ENCODE data around the gene GANC.

The GANC gene

GRCh38 chr15:42345504-42345903 lies 72.5 kb downstream of the GANC start:
- no peak for DNase-seq

- peak in 1 of 5 experiments; percentile 13 for DNase-seq
Measured at GRCh38 chr15:42348083-42348482, 75.1 kb downstream of the GANC start.

DNA sequence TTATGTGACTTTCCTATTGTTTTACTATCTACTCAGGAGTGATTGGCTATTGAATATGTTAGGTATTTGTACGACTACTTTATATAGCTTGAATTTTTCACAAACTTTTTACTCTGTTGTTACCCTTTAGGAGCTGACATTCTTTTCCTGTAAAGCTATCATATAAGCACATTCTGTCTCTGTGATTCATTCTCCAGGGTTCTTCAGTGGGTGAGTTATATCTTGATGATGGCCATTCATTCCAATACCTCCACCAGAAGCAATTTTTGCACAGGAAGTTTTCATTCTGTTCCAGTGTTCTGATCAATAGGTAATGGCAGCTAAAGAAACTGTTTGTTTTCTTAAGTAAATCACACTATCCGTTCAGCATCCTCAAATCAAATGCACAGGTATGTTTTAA lies 76.2 kb downstream of the GANC start:
- DNase-seq, result peak in 1 of 5 experiments; percentile 24

DNA sequence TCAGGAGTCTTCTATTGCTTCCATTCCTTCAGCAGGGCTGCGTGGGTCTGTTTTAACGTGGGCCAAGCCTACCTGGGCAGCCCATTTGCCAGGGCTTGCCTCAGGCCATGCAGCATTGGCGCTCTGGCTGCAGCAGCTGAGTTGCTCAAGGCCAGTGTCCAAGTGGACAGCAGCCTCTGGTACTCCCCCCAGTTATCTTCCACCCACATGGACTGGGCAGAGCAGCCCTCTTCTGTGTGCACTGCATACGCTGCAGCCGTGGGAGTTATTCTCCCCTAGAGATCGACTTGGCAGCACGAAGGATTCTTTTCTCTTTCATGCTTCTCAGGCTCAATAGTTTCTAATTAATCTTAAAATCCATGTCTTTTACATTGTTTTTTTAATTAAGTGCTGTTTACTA lies 79.4 kb downstream of the GANC start:
- DNase-seq, result no peak

DNA sequence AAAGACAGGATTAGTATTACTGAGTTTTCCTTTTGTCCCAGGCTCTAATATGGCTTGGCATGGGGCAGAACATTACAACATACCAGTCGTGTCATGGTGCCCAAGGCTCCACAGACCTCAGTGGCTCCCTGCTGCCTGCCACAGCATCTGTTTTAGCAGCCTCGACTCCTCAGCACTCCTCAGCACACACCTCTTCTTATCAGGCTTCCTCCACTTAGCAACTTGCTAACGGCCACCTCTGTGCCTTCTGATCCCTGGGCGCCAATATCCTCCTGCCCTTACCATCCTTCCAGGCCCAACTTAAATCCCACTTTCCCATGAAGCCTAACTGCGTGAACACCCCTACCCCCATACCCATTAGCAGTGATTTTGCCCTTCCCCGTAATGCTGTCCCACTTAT lies 80.1 kb downstream of the GANC start:
- no peak for DNase-seq

DNA sequence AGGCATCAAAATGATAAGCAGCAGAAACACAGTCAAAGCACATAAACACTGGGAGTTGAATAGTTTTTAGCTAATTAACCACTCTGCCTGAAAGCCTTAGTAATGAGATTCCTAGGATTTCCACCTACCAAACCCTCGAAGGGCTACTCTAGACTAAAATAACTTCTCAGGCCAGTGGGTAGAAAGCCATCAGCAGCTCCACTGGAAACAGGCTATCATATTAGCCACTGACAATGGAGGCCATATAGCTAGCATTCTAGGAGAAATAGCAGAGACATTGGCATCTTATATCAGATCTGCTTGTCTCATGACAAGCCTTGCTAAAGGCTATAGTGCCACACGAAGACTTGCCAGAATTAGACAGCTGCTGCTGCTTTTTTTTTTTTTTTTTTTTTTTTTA lies 81.8 kb downstream of the GANC start:
- no peak for DNase-seq

DNA sequence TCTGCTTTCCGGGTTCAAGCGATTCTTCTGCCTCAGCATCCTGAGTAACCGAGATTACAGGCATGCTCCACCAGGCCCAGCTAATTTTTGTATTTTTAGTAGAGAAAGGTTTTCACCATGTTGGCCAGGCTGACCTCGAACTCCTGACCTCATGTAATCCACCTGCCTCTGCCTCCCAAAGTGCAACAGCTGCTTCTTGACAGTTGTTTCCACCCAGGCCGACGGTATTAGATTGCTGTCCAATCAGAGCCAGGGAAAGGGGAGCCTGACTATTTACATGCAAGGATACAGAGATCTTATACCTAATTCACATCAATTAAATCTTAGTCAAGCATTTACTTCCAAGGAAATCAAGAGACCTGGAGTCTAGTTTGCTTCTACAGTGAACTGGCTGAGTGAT lies 82.3 kb downstream of the GANC start:
- no peak for DNase-seq

- DNase-seq, result no peak
Measured at GRCh38 chr15:42356851-42357250, 83.8 kb downstream of the GANC start.

DNA sequence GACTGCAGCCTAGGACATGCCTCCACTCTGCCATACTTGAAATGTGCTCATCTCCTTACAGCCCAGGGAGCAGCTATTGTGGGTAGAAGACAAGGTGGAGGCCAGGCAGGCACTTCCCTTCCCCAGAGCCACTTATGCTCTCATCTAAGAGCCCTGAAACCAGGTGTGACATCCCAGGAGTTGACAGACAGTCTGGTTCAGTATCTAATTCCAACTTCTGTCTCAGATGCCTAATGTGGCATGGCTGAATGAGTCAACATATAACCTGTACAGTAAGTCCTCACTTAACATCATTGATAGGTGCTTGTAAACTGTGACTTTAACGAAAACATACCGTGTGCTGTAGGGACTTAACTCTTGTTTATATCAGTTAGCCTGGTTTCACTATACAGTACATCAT lies 85.1 kb downstream of the GANC start:
- no peak for DNase-seq

GRCh38 chr15:42359249-42359648 lies 86.2 kb downstream of the GANC start, which contains the start of gene CAPN3:
Gene CAPN3, plus strand, starts transcription at chr15:42359501. Its CDS starts 305 bp downstream, at chr15:42359806.
- DNase-seq, result no peak

- no peak for DNase-seq
Measured at GRCh38 chr15:42359985-42360384, 87.0 kb downstream of the GANC start.

GRCh38 chr15:42360535-42361112 lies 87.6 kb downstream of the GANC start:
- no peak for DNase-seq

GRCh38 chr15:42363487-42363886 lies 90.5 kb downstream of the GANC start:
- no peak for DNase-seq

DNA sequence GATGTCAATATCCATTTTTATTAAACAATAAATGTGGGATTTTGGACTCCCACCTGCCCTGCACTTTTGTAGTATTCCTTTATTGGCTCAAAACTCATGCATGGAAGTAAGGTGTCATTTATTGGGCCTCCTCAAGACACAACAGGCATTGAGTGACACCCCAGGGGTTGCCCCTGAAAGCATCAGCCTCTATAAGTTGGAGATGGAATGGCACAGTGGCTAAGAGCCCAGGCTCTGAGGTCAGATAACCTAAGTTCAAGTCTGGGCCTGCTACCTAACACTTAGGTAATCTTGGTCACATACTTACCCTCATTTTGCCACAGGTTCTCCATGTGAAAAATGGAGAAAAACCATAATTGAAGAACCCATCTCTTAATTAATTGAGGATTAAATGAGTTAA lies 90.9 kb downstream of the GANC start:
- DNase-seq, result no peak

DNA sequence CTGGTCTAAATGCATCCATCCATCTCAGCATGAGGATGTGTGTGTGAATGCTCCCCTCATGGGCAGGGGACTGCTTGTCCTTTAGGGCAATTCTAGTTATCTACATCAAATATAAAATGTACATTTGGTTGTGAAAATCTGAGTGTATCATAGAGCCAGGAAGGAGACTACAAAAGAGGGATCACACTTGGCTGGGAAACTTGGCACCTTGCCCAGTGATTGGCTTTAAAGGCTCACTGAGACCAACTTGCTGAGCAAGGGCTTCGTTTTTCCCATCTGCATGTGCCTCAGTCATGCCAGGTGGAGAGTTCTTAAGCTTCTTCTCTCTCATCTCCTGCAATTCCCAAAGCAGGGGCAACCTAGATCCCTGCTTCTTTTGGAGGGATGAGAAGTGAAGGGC lies 91.5 kb downstream of the GANC start:
- DNase-seq, result no peak

GRCh38 chr15:42365921-42366550 lies 93.0 kb downstream of the GANC start:
- DNase-seq, result no peak

- DNase-seq, result no peak
Measured at GRCh38 chr15:42367041-42367440, 94.0 kb downstream of the GANC start.

GRCh38 chr15:42368096-42368495 lies 95.1 kb downstream of the GANC start:
- no peak for DNase-seq

DNA sequence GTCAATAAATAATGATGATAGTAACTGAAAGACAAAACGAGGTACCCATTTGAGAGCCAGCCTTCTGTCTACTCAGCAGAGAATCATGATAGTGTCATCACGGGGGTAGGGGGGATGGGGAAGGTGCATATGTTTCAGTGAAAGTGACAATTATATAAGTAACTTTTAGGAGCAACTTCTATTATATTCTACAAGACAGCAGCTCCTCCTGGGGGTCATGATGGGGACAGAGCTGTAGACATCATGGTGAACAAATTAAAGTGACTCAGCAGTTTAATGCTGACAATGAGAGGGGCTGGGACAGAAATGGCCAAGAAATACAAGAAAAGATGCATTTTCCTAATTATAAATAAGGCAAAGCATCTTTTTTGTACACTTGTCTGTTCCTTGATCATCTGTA lies 98.1 kb downstream of the GANC start:
- DNase-seq, result peak in 1 of 5 experiments; percentile 16

DNA sequence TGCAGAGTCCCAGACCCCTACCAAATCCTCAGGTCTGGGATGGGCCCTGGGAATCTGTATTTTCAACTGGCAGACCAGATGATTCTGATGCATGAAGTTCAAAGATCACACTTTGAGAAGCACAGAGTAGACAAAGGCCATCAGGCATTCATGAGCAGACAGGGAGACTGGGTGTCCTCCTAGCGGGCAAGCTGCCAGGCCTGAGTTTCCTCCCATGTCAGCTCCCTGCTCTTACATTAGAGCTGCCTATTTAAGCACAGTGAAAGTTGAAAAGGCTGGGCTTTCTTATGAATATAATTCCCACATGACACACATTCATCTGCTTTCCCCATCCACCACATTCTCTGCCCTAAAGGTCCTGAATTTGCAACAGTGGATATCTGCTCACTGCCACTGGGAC lies 100.3 kb downstream of the GANC start:
- no peak for DNase-seq

GRCh38 chr15:42373936-42374335 lies 100.9 kb downstream of the GANC start:
- DNase-seq, result no peak

- DNase-seq, result no peak
Measured at GRCh38 chr15:42374810-42375209, 101.8 kb downstream of the GANC start.

DNA sequence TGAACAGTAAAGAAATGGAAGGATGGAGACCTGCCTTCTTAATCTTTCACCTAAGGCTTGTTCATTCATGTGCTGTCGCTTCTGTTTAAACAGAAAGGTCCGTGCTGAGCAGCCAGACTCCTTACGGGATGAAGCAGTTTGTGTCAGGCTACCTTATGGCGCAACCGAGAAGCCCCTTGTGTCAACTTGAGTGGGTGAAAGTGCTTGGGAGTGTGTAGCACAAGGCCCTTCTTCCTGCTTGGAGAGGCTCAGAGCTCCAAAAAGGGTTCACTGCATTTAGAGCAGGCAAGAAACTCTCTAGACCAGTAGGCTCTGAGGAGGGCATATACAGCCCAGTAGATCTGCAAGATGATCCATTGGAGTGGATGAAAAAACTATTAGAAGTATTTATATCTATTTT lies 102.3 kb downstream of the GANC start:
- DNase-seq, result no peak

DNA sequence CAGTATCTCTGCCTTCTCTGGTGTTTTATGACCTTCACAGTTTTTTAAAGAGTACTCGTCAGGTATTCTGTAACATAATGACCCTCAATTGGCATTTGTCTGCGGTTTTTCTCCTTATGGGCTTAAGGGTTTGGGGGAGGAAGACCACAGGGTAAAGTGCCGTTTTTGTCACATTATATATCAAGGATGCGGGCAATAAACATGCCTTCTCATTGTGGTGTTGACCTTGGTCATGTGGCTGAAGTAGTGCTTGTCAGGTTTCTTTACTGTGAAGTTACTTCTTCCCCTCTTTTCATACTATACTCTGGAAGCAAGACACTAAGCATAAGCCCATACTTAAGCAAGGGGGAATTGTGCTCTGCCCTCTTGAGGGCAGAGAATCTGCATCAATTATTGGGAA lies 102.9 kb downstream of the GANC start:
- no peak for DNase-seq

DNA sequence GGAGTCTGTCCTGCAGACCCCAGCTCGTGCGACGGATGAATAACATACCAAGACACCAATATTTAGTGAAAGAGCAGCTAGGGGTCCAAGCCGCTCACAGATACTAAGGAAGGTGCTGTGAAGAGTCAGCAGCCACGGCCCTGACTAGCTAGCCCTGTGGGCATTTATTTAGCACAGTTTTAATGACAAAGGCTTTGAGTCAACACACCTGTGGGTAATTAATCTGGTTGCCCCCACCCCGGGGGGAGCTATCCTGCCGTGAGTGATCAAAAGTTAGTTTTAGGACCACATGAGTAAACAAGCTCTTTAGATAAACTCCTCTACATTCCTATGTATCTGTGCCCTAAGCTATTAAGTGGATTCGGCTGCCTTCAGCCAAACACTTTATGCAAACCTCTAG lies 105.0 kb downstream of the GANC start:
- no peak for DNase-seq

Measured in T-helper 2 cell (primary cell).